ENCODE measurements around the gene HM13. TPM values are rescaled to one million over a fixed set of nuclear protein-coding genes. Genes with fewer than 3 reads are reported as not detected.
A peak's percentile ranks its signal among the peaks of the same experiment; 100 is the strongest.

Gene HM13
- total and polyA plus RNA-seq, 9 of the 15 experiments (the other 6 are each of a cell fraction or from before 2014, with no cell fraction given), result 7.7 to 136 (median 74.5) TPM

DNA sequence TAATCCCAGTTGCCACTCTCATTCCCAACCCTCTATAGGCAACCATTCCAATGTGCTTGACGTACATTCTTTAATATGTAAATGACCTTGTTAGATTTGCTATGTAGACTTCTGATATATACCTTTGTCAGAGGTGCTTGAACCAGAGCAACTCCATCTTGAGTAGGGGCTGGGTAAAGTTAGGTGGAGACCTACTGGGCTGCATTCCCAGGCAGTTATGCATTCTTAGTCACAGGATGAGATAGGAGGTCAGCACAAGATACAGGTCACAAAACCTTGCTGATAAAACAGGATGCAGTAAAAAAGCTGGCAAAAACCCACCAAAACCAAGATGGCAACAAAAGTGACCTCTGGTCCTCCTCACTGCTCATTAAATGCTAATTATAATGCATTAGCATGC is 8.3 kb upstream of the HM13 start (continued):
- TF ChIP-seq, protein P1, sequence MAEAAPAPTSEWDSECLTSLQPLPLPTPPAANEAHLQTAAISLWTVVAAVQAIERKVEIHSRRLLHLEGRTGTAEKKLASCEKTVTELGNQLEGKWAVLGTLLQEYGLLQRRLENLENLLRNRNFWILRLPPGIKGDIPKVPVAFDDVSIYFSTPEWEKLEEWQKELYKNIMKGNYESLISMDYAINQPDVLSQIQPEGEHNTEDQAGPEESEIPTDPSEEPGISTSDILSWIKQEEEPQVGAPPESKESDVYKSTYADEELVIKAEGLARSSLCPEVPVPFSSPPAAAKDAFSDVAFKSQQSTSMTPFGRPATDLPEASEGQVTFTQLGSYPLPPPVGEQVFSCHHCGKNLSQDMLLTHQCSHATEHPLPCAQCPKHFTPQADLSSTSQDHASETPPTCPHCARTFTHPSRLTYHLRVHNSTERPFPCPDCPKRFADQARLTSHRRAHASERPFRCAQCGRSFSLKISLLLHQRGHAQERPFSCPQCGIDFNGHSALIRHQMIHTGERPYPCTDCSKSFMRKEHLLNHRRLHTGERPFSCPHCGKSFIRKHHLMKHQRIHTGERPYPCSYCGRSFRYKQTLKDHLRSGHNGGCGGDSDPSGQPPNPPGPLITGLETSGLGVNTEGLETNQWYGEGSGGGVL (CRISPR knock-in tag; IDR thresholded peaks at IDR 0.05), result no peak
- TF ChIP-seq HDAC8 (tag; IDR thresholded peaks at IDR 0.05) (peak; percentile 79), BDP1 (IDR thresholded peaks at IDR 0.05; ENCODE audit: insufficient read depth, insufficient read length) (no peak), RAD21 (CRISPR knock-in tag; conservative IDR thresholded peaks at IDR 0.05 in 1 of 2, IDR thresholded peaks at IDR 0.05 in 1 of 2) (no peak), TEAD1 (CRISPR knock-in tag; IDR thresholded peaks at IDR 0.05) (peak in 1 of 2 experiments; percentile 70; a peak in 2 of 4 replicates), NFE2L1 (tag; IDR thresholded peaks at IDR 0.05; ENCODE audit: borderline replicate concordance, low read depth) (no peak), HIVEP1 (CRISPR knock-in tag; IDR thresholded peaks at IDR 0.05) (peak; percentile 57; the same call in 1 of the 2 replicates), DACH1 (IDR thresholded peaks at IDR 0.05; ENCODE audit: partially characterized antibody) (no peak), ZNF311 (CRISPR knock-in tag; IDR thresholded peaks at IDR 0.05) (peak; percentile 80), ZNF583 (CRISPR knock-in tag; IDR thresholded peaks at IDR 0.05) (peak; percentile 86), ZNF282 (CRISPR knock-in tag; IDR thresholded peaks at IDR 0.05) (no peak), SMARCB1 (IDR thresholded peaks at IDR 0.05; ENCODE audit: insufficient read length, low read depth) (no peak), JUND (IDR thresholded peaks at IDR 0.05; ENCODE audit: borderline replicate concordance, low read depth, low read length) (no peak), JUND (tag; IDR thresholded peaks at IDR 0.05; ENCODE audit: borderline replicate concordance, low read depth, low read length) (peak; percentile 15; the same call in 1 of the 3 replicates), NR4A1 (CRISPR knock-in tag; IDR thresholded peaks at IDR 0.05) (no peak), NR4A1 (tag; IDR thresholded peaks at IDR 0.05) (peak; percentile 94), DDX20 (tag; IDR thresholded peaks at IDR 0.05; ENCODE audit: low read depth) (peak; percentile 44; the same call in 1 of the 2 replicates)
- TF ChIP-seq, protein P2, sequence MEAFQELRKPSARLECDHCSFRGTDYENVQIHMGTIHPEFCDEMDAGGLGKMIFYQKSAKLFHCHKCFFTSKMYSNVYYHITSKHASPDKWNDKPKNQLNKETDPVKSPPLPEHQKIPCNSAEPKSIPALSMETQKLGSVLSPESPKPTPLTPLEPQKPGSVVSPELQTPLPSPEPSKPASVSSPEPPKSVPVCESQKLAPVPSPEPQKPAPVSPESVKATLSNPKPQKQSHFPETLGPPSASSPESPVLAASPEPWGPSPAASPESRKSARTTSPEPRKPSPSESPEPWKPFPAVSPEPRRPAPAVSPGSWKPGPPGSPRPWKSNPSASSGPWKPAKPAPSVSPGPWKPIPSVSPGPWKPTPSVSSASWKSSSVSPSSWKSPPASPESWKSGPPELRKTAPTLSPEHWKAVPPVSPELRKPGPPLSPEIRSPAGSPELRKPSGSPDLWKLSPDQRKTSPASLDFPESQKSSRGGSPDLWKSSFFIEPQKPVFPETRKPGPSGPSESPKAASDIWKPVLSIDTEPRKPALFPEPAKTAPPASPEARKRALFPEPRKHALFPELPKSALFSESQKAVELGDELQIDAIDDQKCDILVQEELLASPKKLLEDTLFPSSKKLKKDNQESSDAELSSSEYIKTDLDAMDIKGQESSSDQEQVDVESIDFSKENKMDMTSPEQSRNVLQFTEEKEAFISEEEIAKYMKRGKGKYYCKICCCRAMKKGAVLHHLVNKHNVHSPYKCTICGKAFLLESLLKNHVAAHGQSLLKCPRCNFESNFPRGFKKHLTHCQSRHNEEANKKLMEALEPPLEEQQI (IDR thresholded peaks at IDR 0.05), result no peak
- TF ChIP-seq, protein P3, sequence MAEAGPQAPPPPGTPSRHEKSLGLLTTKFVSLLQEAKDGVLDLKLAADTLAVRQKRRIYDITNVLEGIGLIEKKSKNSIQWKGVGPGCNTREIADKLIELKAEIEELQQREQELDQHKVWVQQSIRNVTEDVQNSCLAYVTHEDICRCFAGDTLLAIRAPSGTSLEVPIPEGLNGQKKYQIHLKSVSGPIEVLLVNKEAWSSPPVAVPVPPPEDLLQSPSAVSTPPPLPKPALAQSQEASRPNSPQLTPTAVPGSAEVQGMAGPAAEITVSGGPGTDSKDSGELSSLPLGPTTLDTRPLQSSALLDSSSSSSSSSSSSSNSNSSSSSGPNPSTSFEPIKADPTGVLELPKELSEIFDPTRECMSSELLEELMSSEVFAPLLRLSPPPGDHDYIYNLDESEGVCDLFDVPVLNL (CRISPR knock-in tag; IDR thresholded peaks at IDR 0.05; ENCODE audit: low read depth), result no peak
